HG02623 (cell line): Measurements from ENCODE around the gene PAK1.
A peak's percentile ranks its signal among the peaks of the same experiment; 100 is the strongest.

ENCODE experiments used
- ATAC-seq: cut with Tn5 transposase; IDR thresholded peaks from one replicate; pipeline ENCODE4 v1.9.1; 2021; ENCODE audit warnings: moderate library complexity; ENCODE audit not compliant: unreplicated experiment

Gene PAK1

DNA sequence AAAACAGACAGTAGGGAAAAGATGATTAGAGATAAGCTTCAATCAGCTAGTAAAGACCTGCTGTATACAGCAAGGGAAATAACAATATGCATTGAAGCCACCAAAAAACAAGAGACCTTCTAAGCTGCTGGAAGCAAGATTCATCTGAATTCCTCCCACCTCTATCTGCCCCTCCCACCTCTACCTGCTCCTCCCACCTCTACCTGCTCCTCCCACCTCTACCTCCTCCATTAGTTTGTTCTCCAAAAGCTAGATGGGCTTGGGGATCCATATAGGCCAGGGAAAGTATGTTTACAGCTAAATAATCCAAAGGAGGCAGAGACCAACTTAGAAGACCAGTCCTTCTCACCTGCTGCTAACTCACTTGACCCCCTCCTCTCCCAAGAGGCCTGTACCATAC lies 33.2 kb downstream of the PAK1 start:
- no peak for ATAC-seq

DNA sequence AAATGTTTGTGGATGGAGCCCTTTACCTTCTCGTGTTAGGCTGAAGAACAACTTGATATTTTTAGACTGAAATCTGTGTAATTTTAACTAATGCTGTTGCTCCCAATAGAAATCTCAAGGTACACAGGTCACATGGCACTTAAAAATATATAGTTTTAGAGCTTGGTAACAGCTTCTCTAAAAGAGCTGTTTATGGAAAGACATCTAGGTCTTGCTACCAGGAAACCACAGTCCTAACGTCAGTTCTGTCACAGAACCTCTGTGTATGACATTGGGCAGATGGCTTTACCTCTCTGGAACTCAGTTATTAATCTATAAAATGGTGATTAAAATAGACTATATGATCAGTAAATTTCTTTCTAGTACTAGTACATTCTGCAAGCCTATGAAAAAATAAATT lies 35.4 kb downstream of the PAK1 start:
- ATAC-seq = no peak

DNA sequence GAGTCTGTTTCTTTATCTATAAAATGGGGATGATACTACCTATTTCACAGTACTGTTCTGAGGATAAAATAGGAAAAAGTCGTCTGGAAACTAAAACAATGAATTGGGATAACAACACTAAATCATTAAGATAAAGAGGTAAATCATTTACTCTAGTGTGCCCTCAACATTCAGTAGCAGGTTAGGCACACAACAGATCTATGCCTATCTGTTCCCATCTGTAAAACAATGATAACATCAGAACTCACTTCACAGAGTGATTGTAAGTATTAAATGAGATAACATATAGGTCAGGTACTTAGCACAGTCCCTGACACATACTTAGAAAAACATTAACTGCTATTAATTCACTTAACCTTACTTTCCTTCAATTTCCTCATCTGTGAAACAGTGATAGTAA lies 36.9 kb downstream of the PAK1 start:
- no peak for ATAC-seq

DNA sequence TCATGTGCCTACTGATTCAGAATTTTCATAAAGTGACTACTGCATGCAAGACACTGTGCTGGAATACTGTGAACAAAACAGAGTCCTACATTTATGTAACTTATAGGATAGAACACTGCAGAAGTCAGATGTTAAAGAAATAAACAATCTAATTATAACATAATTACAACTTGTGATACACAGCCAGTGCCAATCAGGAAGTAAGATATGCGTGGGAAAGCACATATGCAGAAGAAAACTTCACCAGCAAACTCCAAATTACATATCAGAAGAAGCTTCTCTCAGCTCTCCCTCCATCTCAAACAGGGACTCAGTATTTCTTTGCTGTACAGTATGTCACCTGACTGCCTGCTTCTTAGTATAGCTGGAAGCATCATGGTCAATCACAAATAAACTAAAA lies 37.4 kb downstream of the PAK1 start:
- no peak for ATAC-seq

DNA sequence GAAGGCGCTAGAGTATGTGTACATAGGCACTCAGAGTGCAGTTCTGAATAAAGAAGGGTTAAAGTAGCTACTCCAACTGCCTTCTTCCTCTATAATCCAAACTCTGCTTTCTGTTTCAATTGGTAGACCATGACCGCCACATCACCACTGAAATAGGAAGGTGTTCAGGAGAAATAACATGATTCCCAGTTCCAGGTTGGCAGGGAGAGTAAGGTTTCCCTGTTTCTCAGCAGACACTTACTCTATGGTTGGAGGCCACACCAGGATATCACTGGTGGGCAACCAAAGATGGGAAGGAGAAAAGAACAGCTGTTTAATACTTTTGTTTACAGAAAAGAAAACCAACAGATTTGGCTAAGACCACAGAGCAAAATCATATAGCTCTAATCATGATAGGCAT lies 37.9 kb downstream of the PAK1 start:
- no peak for ATAC-seq

DNA sequence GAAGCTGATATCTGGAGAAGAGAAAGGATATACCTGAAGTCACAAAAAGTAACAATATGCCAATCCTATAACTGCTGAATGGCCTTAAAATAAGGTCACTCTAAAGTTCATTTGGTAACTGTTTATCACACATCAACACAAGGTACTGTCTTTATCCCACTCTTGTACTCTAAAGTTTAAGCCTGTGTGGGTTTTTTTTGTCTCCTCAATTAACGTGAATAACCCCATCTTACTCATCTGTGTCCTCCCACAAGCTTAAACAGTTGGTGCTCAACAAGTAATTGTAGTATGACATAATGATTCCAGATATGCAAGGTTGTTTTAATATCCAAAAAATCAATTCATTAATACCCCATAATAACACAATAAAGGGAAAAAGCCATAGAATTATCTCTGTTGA lies 42.1 kb downstream of the PAK1 start:
- ATAC-seq = no peak

DNA sequence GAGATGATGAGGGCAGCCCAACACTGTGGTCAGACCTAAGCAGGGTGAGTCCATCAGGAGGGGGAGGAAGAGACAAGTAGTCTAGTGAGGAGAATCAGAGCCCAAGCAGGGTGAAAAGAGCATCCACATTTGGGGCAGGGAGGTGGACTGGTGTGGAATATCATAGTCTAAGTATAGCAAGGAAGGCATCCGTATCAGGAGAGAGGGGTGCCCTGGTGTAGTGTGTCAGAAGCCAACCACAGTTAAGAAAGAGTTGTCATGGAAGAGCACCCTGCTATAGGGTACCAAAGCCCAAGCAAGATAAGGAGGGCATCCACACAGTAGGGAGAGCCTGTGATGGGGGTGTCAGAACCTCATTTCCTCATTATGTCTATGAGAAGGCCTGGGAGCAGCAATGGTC lies 45.3 kb downstream of the PAK1 start:
- ATAC-seq = no peak

DNA sequence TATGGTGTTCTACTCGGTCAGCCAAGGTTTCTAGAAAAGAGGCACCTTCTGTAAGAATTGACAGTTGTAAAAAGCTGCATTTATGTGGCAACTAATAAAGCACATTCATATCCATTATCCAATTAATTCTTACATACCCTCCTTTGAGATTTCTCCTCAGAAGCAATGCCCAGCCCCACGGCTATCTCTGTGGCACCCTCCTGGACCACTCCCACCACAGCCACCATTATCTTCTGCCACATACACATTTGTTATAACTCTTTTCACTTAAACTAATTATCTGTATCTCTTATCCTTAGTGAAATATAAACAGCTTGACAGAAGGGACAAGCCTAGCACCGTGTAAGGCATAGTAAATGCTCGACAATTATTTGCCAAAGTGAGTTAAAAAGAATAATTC lies 48.5 kb downstream of the PAK1 start:
- ATAC-seq = no peak

DNA sequence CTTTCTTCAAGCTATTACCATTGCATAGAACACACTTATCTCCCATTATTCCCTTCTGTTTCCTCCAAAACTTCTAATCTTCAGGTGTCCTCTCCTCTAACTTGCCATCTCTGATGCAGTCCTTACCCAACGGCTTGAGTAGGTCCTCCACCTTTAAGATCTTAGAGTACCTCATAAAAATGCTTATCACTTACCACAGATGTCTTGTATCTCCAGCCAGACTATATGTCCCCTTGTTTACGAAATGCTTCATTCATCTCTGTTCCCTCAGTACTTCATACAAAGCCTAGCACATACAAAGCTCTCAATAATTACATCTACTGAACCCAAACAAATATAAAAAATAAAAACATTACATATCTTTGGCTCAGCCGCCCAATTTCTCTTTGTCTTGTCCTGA lies 49.2 kb downstream of the PAK1 start:
- ATAC-seq = no peak

DNA sequence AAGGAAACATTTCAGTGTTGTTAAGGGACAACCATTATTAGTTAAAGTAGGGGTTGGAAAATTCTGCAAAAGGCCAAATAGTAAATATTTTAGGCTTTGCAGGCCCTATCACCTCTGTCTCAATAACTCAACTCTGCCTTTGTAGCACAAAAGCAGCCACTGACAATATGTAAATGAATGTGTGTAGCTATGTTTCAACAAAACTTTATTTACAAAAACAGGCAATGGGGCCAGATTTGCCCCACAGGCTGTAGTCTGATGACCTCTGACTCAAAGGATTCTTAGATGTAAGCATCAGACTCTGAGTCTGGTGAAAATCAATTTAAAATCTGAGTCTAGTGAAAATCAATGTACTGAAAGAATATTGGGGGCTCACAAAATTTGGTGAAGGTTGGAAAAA lies 50.3 kb downstream of the PAK1 start:
- ATAC-seq = no peak

DNA sequence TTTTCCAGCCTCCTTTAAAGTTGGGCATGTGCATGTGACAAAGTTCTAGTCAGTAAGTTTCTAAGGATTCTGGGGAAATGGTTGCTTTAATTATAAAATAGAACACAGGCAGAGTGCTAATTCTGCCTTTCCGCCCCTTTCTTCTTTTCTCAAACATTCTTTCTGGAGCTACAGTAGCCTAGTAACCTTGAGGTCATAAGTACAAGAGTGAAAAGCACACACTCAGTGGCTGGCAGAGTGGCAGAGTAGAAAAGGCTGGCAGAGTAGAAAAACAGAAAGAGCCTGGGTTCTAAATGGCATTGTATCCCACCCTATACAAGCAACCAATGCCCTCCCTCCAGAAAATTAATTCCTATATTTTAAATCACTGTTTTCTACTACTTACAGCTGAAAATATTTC lies 51.2 kb downstream of the PAK1 start:
- no peak for ATAC-seq

DNA sequence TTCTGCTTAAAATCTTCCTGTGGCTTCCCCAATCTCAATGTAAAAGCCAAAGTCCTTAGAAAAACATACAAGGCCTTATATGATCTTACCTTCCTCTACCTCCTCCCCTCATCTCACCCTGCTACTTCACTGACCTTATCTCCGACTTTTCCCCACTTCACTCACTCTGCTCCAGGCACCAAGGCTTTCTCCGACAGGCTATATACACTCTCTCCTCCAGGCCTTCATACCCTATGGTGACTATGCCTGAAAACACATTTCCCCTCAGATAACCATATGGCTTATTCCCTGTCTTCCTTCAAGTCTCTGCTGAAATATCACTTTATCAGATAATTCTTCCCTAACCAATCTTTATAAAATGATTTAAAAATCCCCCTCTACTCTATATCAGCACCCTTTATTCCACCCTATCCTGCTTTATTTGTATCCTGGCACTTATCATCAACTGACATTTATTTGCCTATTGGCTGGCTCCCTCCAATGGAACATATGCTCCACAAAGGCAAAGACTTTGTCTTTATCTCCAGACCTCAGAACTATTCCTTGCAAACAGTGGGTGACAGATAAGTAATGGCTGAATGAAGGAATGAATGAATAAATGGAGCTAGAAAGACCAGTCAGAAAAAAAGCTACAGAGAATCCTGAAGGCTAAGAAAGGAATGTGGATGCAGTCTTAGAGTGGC lies 52.7 kb downstream of the PAK1 start:
- ATAC-seq = no peak

DNA sequence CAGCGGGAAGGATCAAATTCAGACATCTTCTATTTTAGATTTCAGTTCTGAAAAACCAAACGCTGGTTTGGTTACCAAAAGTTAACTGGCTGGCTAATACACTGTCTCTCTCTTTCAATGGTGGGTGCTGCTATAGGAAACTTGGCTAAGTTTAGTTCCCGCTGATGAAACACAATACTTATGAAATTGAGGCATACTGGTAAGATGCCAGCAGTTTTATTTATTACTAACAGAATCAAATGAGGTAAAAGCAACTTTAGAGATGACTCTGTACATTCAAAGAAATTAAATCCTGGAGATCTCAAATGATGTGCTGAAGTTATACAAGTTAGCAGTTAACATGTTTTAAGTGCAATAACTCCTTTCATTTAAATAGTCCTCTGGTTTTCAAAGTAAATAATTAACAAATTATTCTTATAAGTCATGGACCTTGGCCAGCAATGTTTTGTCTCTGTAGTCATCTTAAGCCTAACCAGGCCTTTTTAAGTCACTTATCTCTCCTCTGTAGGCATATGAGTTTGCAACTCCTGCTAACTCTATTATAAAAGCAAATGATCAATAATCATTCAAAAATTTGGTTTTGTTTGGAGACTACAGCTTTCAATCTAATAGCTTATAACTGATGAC lies 54.8 kb downstream of the PAK1 start:
- no peak for ATAC-seq

DNA sequence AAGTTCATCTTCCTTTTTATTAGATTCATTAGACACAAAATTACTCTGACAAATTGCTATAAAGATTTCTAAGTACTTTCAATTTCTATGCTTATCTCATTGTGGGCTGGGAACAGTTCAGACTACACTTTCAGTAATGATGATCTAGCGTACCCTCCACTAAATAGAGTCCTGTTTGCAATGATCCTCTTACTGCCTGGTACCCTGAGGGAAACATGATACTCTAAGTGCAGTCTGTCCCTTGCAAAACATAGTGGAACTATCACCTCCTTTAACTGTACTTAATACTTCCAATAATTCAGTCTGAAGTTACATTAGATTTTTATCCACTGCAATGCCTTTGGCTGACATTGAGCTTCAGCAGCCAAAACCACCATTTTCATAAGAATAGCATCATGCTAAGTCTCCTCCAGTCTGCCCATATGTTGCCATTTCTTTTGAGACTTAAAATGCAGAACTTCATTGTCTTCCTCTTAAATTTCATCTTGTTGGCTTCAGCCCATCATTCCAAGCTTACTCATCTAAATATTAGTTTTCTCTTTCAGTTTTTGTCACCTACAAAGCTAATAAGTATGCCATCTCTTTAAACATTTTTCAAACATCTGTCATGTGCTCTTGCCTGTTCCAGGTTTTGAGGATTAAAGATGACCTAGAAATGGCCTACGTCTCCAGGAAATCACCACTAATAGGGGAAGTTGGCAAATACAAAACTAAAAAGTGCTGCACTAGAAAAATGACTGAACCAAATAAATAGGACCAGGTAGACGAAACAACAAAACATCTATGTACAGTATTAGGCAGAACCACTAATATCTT lies 55.5 kb downstream of the PAK1 start:
- no peak for ATAC-seq

DNA sequence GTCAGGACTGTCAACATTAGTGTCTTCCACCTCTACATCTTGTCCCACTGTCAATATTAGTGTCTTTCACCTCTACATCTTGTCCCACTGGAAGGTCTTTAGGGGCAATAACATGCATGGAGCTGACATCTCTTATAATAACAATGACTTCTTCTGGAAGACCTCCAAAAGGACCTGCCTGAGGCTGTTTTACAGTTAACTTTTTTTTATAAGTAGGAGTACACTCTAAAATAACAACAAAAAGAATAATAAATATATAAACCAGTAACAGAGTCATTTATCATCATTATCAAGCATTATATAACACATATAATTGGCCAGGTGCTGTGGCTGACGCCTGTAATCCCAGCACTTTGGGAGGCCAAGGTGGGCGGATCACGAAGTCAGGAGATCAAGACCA lies 57.5 kb downstream of the PAK1 start:
- ATAC-seq = no peak

DNA sequence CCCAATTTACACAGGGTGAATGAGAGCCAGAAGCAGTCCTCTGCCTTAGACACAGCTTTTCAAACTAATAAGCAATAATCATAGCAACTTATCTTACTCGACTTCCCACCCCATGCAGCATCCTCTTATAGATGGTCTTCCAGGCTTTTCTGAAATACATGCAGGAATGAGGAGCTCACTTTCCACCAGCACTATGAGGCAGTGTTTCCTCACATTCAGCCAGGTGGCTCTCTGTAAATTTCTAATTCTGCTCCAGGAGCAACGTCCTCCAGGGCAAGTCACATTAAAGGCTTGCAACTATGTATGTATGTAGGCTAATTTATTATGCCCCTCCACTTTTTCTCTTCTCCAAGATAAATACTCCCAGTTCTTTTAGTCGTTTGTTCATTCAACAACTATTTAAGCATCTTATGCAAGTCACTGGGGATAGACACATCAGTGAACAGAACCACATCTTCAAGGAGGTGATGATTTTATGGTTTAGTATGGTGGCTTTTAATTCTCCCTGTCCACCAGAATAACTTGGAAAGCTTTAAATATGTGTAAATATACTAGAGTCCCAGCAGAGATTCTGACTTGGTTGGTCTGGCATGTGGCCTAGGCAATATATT lies 59.9 kb downstream of the PAK1 start:
- no peak for ATAC-seq

DNA sequence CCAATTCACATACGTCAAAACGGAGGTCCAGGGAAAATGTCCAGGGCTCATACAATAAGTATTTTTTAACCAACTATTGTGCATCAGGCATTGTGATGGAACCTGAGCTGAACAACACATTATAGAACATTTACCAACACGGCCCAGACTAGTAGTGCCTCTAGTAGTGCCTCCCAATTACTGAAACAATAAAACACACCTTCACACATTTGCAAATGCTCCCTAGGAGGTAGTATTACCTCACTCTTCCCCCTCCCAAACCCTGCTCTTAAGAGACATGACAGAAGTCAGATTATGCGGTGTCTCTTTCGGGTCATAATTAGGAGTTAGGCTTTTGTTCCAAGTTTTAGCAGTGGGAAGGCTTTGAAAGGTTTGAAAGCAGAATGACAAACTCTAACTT lies 61.1 kb downstream of the PAK1 start:
- ATAC-seq = no peak

DNA sequence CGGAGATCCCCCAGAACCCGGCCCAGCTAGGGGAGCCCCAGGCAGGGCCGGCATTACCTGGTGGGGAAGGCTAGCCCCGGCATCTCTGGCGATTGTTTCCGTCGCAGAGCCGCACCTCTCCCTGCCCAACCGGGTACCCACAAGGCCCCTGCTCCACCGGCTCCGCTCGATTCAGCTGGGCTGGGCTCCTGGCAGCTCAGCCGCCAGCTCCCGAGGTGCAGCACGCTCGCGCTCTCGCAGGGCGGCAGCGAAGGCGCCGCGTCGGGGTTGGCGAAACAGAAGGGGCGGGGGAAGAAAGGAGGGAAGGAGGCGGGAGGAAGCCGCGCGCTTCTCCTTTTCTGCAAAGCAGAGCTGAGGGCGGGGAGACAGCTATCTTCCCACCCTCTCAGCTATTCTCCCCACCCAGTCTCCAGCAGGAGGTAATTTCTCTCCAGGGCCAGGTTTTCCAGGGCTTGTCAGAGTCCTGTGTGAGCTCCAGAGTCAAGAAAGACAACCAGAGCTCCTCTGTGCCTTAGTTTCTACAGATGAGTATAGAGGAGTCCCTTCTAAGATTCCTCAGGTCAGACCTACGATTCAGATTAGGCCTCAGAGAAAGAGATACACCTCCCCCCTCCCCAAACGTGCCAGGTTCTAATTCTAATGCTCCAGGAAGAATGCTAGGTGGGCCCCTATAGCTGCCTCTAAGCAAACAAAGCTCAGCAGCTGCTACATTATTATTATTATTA lies 62.0 kb downstream of the PAK1 start:
- peak; percentile 91 for ATAC-seq

DNA sequence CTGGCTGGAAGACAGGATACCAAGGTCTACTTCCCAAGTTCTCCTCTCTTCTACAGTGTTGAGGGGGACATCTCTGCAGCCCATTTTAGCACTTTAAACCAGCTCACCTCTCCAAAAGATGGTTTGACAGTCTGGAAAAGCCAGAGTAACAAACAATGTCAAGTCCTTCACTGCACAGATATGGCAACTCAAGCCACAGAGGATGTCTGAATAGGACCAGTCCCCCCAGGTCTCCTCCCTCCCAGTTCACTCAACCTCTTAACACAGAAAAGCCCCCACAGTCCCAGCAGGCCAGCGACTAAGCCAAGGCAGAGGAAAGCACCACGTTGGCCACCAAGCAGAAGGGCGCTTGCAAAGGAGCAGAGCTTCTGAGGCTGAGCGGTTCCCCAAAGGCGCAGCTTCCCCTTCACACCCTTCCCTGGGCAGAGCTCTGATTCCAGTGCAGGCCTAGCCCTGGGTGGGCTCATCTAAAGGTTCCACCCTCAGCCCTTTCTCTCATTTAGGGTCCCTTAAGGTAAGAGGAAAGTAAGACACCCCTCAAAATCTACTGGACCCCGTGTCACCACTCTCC lies 62.7 kb downstream of the PAK1 start:
- ATAC-seq = peak; percentile 31

DNA sequence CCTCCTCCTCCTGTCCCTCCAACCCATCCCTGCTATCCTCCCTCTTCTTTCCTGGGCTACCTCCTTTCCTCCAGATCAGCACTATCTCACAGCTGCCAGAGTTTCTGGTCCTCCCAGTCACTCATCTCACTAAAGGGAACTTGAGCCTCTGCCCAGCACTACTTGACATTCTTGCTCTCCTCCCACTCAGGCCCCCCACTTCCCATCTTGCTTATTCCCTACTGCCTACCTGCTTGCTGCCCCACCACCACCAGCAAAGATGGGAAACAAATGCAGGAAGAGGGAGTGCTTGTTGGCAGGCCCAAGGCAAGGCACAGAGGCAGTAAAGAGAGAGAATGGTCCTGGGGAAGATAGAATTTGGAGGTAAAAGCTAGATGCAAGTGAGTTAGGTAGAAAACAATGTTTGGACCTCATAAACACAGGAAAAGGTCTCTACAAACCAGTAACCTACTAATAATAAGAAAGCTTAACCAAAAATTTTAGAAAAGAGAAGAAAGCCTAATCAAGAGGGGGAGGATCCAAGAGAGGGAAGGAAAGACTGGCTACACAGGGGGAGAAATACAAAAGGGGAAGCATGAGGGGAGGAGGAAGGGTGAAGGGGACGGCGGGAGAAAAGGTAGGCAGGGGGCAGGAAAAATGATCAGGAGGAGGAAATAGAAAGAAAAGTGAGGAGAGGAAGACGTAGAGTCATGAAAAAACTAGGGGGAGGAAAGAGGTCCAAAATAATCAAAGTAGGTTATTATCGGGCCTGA lies 63.6 kb downstream of the PAK1 start:
- ATAC-seq = no peak
